MM.1S (cell line): ENCODE measurements around the gene SLC6A7.
"Not testable (repeated sequence)": the region's sequence is repeated elsewhere in the genome, so short reads cannot be mapped to it uniquely, and the experiment has no call there.

Source experiments
- DNase-seq: peaks from one replicate; pipeline ENCODE4 v3.0.0-alpha.2; 2015
- H2AFZ ChIP-seq: fragments of 300-600 bp; sonication (generic); 2 replicates; pipeline ENCODE4 v1.6.0; 2016; ENCODE audit warnings: antibody characterized with exemption, low read length
- H3F3A ChIP-seq: fragments of 300-600 bp; sonication (generic); 2 replicates; pipeline ENCODE4 v1.6.1; 2016; ENCODE audit warnings: mild to moderate bottlenecking, antibody characterized with exemption, low read length, moderate library complexity, mixed read lengths; ENCODE audit not compliant: insufficient read depth
- H3K27ac ChIP-seq: fragments of 300-600 bp; sonication (generic); 2 replicates; pipeline ENCODE4 v1.5.1; 2016; ENCODE audit warnings: mild to moderate bottlenecking, low read length
- H3K27me3 ChIP-seq: fragments of 300-600 bp; sonication (generic); replicated peaks from 2 replicates; pipeline ENCODE4 v1.6.0; 2016; ENCODE audit warnings: low read length; ENCODE audit not compliant: insufficient read depth
- H3K36me3 ChIP-seq: fragments of 300-600 bp; sonication (generic); replicated peaks from 2 replicates; pipeline ENCODE4 v1.6.1; 2016; ENCODE audit warnings: mild to moderate bottlenecking, low read length, mixed read lengths; ENCODE audit not compliant: insufficient read depth
- H3K4me1 ChIP-seq: fragments of 300-600 bp; sonication (generic); 2 replicates; pipeline ENCODE4 v1.6.1; 2016; ENCODE audit warnings: low read length, mixed read lengths
- H3K4me2 ChIP-seq: fragments of 300-600 bp; sonication (generic); 2 replicates; pipeline ENCODE4 v1.6.0; 2016; ENCODE audit warnings: low read depth, low read length
- H3K4me3 ChIP-seq: fragments of 300-600 bp; sonication (generic); 2 replicates; pipeline ENCODE4 v1.5.1; 2016; ENCODE audit warnings: low read length, mixed read lengths
- H3K79me2 ChIP-seq: fragments of 300-600 bp; sonication (generic); 2 replicates; pipeline ENCODE4 v1.6.1; 2016; ENCODE audit warnings: mixed run types, low read length, mixed read lengths
- H3K9ac ChIP-seq: fragments of 300-600 bp; sonication (generic); 2 replicates; pipeline ENCODE4 v1.6.1; 2016; ENCODE audit warnings: low read length, mixed read lengths
- H3K9me2 ChIP-seq: fragments of 300-600 bp; sonication (generic); replicated peaks from 2 replicates; pipeline ENCODE4 v1.6.1; 2016; ENCODE audit warnings: mild to moderate bottlenecking, low read length, mixed read lengths; ENCODE audit not compliant: insufficient read depth
- H3K9me3 ChIP-seq: fragments of 300-600 bp; sonication (generic); replicated peaks from 2 replicates; pipeline ENCODE4 v1.6.1; 2016; ENCODE audit warnings: mild to moderate bottlenecking, low read length, mixed read lengths; ENCODE audit not compliant: insufficient read depth
- H4K20me1 ChIP-seq: fragments of 300-600 bp; sonication (generic); 2 replicates; pipeline ENCODE4 v1.6.1; 2016; ENCODE audit warnings: mild to moderate bottlenecking, low read length, moderate library complexity, mixed read lengths; ENCODE audit not compliant: insufficient read depth
- CTCF ChIP-seq: fragments of 300-600 bp; sonication (generic); IDR thresholded peaks from 2 replicates; pipeline ENCODE4 v1.5.1; 2016; ENCODE audit warnings: antibody characterized with exemption, low read length, mixed read lengths
- EZH2 ChIP-seq: fragments of 300-600 bp; sonication (generic); optimal IDR thresholded peaks from 2 replicates; pipeline ENCODE3; 2017; ENCODE audit warnings: low read depth, mild to moderate bottlenecking, antibody characterized with exemption, low read length, mixed read lengths
- EZH2phosphoT487 ChIP-seq: fragments of 300-600 bp; sonication (generic); IDR thresholded peaks from 2 replicates; pipeline ENCODE4 v1.6.1; 2018; ENCODE audit warnings: antibody characterized with exemption, low read length

The SLC6A7 gene

GRCh38 chr5:150247726-150248125 lies 57.9 kb downstream of the SLC6A7 start:
- no peak for TF ChIP-seq EZH2
- no peak for TF ChIP-seq CTCF
- no peak for DNase-seq
- no peaks in the 10 kb centered on the region for H3K27me3 ChIP-seq
- H3F3A ChIP-seq: no peaks in the 10 kb centered on the region
- H3K4me1 ChIP-seq: no peaks in the 10 kb centered on the region
- no peaks in the 10 kb centered on the region for H3K9me3 ChIP-seq
- H3K27ac ChIP-seq: no peak overlapping the region
- no peak overlapping the region for H3K4me2 ChIP-seq
- no peaks in the 10 kb centered on the region for H3K36me3 ChIP-seq
- H3K9me2 ChIP-seq: no peaks in the 10 kb centered on the region
- H3K4me3 ChIP-seq: no peak overlapping the region
- H3K9ac ChIP-seq: no peak overlapping the region
- no peaks in the 10 kb centered on the region for H4K20me1 ChIP-seq
- H2AFZ ChIP-seq: no peak overlapping the region
- H3K79me2 ChIP-seq: no peaks in the 10 kb centered on the region

GRCh38 chr5:150248493-150248892 lies 58.6 kb downstream of the SLC6A7 start:
- not testable (repeated sequence) for H3K4me3 ChIP-seq, H3K27ac ChIP-seq, H3K9me2 ChIP-seq, H3K36me3 ChIP-seq, H2AFZ ChIP-seq, H3K27me3 ChIP-seq, H3K9me3 ChIP-seq, H3K4me2 ChIP-seq, H3K79me2 ChIP-seq, H3F3A ChIP-seq, H4K20me1 ChIP-seq, H3K4me1 ChIP-seq, DNase-seq, H3K9ac ChIP-seq

DNA sequence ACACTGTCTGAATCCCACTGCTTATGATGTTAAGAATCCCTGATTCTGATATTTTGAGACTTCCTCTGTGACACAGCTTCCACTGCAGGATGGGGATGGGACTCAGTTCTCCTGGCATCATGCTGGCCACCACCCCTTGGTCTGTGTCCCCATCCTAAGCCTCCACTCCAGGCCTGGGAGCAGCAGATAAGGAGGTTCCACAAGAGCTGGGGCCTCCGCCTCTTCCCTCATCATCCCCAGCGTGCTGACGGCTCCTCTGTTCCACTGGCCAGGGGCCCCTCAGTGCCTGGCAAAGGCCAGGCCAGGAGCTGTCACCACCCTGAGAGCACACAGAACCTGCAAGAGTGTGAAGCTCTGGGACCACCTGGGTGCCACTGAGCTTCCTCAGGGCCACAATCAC lies 59.1 kb downstream of the SLC6A7 start:
- H3K36me3 ChIP-seq: no peaks in the 10 kb centered on the region
- H3K9me2 ChIP-seq: no peaks in the 10 kb centered on the region
- H3K9me3 ChIP-seq: no peaks in the 10 kb centered on the region
- no peak overlapping the region for H3K4me3 ChIP-seq
- no peaks in the 10 kb centered on the region for H3K27me3 ChIP-seq
- TF ChIP-seq CTCF (no peak), EZH2phosphoT487 (no peak), EZH2 (no peak)
- H3K4me2 ChIP-seq: no peak overlapping the region
- H3K27ac ChIP-seq: no peak overlapping the region
- DNase-seq: no peak
- no peak overlapping the region for H2AFZ ChIP-seq
- H3K4me1 ChIP-seq: no peaks in the 10 kb centered on the region
- H3F3A ChIP-seq: no peaks in the 10 kb centered on the region
- no peaks in the 10 kb centered on the region for H4K20me1 ChIP-seq
- H3K9ac ChIP-seq: no peak overlapping the region
- no peaks in the 10 kb centered on the region for H3K79me2 ChIP-seq

- Histone ChIP-seq H3K27me3 (no peaks in the 10 kb centered on the region), H3K27ac (no peak overlapping the region), H3K4me1 (no peaks in the 10 kb centered on the region), H3K9me2 (no peaks in the 10 kb centered on the region), H3K9me3 (no peaks in the 10 kb centered on the region), H3K79me2 (no peaks in the 10 kb centered on the region), H4K20me1 (no peaks in the 10 kb centered on the region), H3K4me3 (no peak overlapping the region), H3K36me3 (no peaks in the 10 kb centered on the region), H3K4me2 (no peak overlapping the region), H2AFZ (no peak overlapping the region), H3F3A (no peaks in the 10 kb centered on the region), H3K9ac (no peak overlapping the region)
- TF ChIP-seq CTCF (no peak), EZH2phosphoT487 (no peak), EZH2 (no peak)
- no peak for DNase-seq
Observed at GRCh38 chr5:150249744-150250143, 59.9 kb downstream of the SLC6A7 start.
